HG03442 (cell line): Measurements from ENCODE around the gene DCANP1.
"Not testable (repeated sequence)": the region's sequence is repeated elsewhere in the genome, so short reads cannot be mapped to it uniquely, and the experiment has no call there.

ENCODE experiments used
- ATAC-seq: cut with Tn5 transposase; IDR thresholded peaks from one replicate; pipeline ENCODE4 v1.9.1; 2021; ENCODE audit warnings: mild to moderate bottlenecking, moderate library complexity; ENCODE audit not compliant: unreplicated experiment

DCANP1 gene

GRCh38 chr5:135447298-135447929, at the start of gene DCANP1:
DCANP1 (minus strand) TSS chr5:135447348; CDS start chr5:135447108, 240 bp downstream.
- ATAC-seq = no peak

GRCh38 chr5:135495531-135495930, 48.4 kb upstream of the DCANP1 start:
- ATAC-seq = not testable (repeated sequence)

- no peak for ATAC-seq
Measured at GRCh38 chr5:135494196-135494595, 47.0 kb upstream of the DCANP1 start.

- ATAC-seq = no peak
Measured at GRCh38 chr5:135493406-135494180, 46.4 kb upstream of the DCANP1 start.

- no peak for ATAC-seq
Measured at GRCh38 chr5:135492319-135492626, 45.1 kb upstream of the DCANP1 start.

- ATAC-seq = no peak
Measured at GRCh38 chr5:135491552-135492318, 44.6 kb upstream of the DCANP1 start.

GRCh38 chr5:135491038-135491551, 43.9 kb upstream of the DCANP1 start:
- ATAC-seq = no peak

GRCh38 chr5:135490245-135491037, 43.3 kb upstream of the DCANP1 start:
- ATAC-seq = no peak

GRCh38 chr5:135489466-135490244, 42.5 kb upstream of the DCANP1 start:
- ATAC-seq = no peak

- ATAC-seq = no peak
Measured at GRCh38 chr5:135488727-135489465, 41.7 kb upstream of the DCANP1 start.

- no peak for ATAC-seq
Measured at GRCh38 chr5:135487839-135488514, 40.8 kb upstream of the DCANP1 start.

- ATAC-seq = no peak
Measured at GRCh38 chr5:135487037-135487395, 39.9 kb upstream of the DCANP1 start.

- no peak for ATAC-seq
Measured at GRCh38 chr5:135486131-135487036, 39.2 kb upstream of the DCANP1 start.

GRCh38 chr5:135484674-135485086, 37.5 kb upstream of the DCANP1 start:
- ATAC-seq = no peak

- no peak for ATAC-seq
Measured at GRCh38 chr5:135483254-135483653, 36.1 kb upstream of the DCANP1 start.

GRCh38 chr5:135482381-135482933, 35.3 kb upstream of the DCANP1 start:
- ATAC-seq = no peak

- ATAC-seq = no peak
Measured at GRCh38 chr5:135481909-135482311, 34.8 kb upstream of the DCANP1 start.

- no peak for ATAC-seq
Measured at GRCh38 chr5:135481387-135481786, 34.2 kb upstream of the DCANP1 start.
